ENCODE results near the gene TPM2. TPM values are rescaled to one million over a fixed set of nuclear protein-coding genes. Genes with fewer than 3 reads are reported as not detected.

TPM2 gene
- total and polyA plus RNA-seq, 9 of the 15 experiments (the other 6 are each of a cell fraction or from before 2014, with no cell fraction given) = 0.28 to 16.1 (median 4.5) TPM

DNA sequence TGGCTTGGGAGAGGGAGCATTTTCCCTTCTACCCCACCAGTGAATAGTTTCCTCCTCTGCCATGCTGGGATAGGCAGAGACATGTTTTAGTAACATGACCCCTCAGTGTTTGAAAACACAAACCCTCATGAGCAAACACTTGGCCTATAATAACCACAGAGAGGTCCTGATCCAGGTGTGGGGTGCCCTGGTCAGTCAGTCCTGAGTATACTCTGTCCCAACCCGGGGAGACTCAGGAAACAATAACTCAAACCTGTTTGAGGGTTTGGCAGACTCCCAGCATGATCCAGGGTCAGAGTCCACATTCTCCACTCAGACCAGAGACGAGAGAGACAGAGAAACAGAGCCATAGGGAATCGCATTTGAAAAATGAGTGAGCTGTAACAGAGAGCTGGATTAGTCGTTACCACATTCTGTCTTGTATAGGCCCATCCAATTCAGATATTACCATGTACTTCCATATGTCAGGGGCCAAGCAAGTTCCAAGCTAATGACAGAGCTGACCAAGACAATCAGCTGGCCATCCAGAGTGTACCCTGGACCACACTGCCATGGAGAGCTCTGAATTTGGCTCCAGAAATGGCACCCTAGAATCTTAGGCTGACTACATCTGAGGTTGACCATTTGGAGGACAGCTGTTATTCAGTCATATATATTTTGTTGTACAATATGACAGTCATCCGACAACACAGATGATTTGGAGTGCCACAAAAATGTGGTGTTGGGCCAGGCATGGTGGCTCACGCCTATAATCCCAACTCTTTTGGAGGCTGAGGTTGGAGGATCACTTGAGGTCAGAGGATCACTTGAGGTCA lies 20.2 kb downstream of the TPM2 start (continued):
- TF ChIP-seq HMG20B (CRISPR knock-in tag; IDR thresholded peaks at IDR 0.05) = no peak

DNA sequence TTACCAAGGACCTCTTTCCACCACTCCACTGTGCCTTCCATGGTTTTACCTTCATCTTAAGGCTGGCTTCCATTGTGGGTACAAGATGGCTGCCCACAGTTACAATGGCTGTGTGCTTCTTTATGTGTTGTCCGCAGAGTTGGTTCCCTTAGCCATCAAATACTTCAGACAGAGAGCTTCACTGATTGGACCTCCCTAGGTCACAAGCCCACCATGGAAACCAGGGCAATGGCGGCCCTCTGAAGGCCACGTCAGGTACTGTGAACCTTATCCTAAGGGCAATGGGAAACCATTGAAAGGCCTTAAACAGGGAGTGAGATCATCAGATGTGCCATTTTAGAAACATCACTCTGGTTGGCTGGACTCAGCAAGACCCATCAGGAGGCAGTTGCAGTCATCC lies 21.8 kb downstream of the TPM2 start:
- Histone ChIP-seq H3K9me3 (replicated peaks; ENCODE audit: control insufficient read depth, insufficient read depth, low read depth, low read length) (no peaks in the 10 kb centered on the region), H3K27ac (ENCODE audit: extremely low read depth, low read depth, low read length) (no peak overlapping the region), H3K4me2 (ENCODE audit: insufficient read depth, low read length) (no peak overlapping the region), H3K27me3 (ENCODE audit: control insufficient read depth in 2 of 2, insufficient read depth in 2 of 2, low read length in 2 of 2) (no peaks in the 10 kb centered on the region), H3K36me3 (ENCODE audit: control insufficient read depth, insufficient read depth, low read length) (peaks cover 7% of the 10 kb centered on the region; the same call in 1 of the 3 replicates), H3K9me1 (ENCODE audit: control insufficient read depth, insufficient read depth, low read length) (no peaks in the 10 kb centered on the region), H3K4me3 (no peak overlapping the region), H4K20me1 (replicated peaks; ENCODE audit: control insufficient read depth, insufficient read depth, low read length) (no peaks in the 10 kb centered on the region), H3K9ac (ENCODE audit: insufficient read depth in 1 of 2, low read depth in 2 of 2, low read length in 2 of 2) (no peak overlapping the region), H3K4me1 (replicated peaks in 1 of 2; ENCODE audit: control insufficient read depth in 2 of 2, insufficient read depth in 2 of 2, low read length in 2 of 2) (peaks cover 10 to 13% of the 10 kb centered on the region in 2 experiments), H3K79me2 (ENCODE audit: control insufficient read depth, insufficient read depth, low read length) (peaks cover 18% of the 10 kb centered on the region), H2AFZ (ENCODE audit: low read depth, low read length) (no peak overlapping the region)
- ATAC-seq (no peak), DNase-seq (ENCODE audit: extremely low read depth in 1 of 4, low spot score in 3 of 4) (no peak), FAIRE-seq (no peak)
- POLR2A ChIA-PET = interaction anchor here (0.7 kb wide), 1 partner anchor 10 kb away, joined by 3 read pairs; the partner anchor contains the start of genes CCDC107 and RMRP
- CTCF ChIA-PET (ENCODE audit: low intra/inter-chr PET ratio) = no interaction called here
- BruUV-seq (replicated peaks) = no TSS peak
- in situ Hi-C loops (cut with MboI) = no loop called here
- TF ChIP-seq YY1 (IDR thresholded peaks at IDR 0.05; ENCODE audit: borderline replicate concordance in 1 of 3, control insufficient read depth in 1 of 3, extremely low read depth in 1 of 3, insufficient read depth in 3 of 3, insufficient read length in 1 of 3, insufficient replicate concordance in 2 of 3, low read depth in 1 of 3, low read length in 2 of 3) = peak in 1 of 3 experiments; percentile 30
- TF ChIP-seq MTF1 (CRISPR knock-in tag; IDR thresholded peaks at IDR 0.05; ENCODE audit: borderline replicate concordance) = no peak
- intact Hi-C loops (cut with micrococcal nuclease) = loop anchor here (10.0 kb wide), 1 partner anchor 147 kb away; the partner anchor contains the start of genes HINT2 and SPAG8
- WGBS (ENCODE audit: insufficient coverage, low coverage, missing lambda C conversion rate) = 81% methylated on average over 3 of the region's 3 CpGs
